Hippocampal formation (tissue), 2 donors: ENCODE data around the gene MAMDC4.
A peak's percentile ranks its signal among the peaks of the same experiment; 100 is the strongest.
"Not testable (repeated sequence)": the region's sequence is repeated elsewhere in the genome, so short reads cannot be mapped to it uniquely, and the experiment has no call there.

Experiments
- DNase-seq, 2 donors: peaks; one replicate each; lab custom pipeline; 2025; lab: John Stamatoyannopoulos, UW

The MAMDC4 gene

GRCh38 chr9:136862849-136863622, 10.9 kb downstream of the MAMDC4 start:
- no peak for DNase-seq

DNA sequence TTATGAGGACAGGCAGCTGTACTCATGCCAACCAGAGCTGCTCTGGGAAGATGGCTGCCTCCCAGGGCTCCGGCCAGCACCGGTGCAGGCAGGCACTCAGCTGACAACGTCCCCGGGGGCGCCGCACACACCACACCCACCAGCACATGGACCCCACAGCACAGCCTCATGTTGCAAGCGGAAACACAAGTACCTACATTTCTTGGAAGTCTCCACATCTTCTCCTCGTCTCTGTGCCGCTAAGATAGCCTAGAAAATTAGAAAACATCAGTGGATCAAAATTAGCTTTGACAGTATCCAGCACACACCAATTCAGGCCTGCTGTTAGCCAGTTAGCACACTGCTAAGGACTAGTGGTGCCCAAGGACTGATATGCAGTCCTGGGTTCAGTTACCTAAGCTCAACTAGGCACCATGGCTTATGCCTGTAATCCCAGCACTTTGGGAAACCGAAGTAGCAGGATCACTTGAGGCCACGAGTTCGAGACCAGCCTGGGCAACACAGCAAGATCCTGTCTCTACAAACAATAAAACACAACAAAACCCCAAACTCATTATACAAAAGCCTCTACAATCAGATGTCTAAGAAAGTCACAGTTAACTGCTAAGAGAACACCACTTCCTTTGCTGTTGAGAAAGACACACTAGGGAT, 11.6 kb downstream of the MAMDC4 start:
- DNase-seq, result no peak

- no peak for DNase-seq
Observed at GRCh38 chr9:136865041-136865767, 13.1 kb downstream of the MAMDC4 start.

DNA sequence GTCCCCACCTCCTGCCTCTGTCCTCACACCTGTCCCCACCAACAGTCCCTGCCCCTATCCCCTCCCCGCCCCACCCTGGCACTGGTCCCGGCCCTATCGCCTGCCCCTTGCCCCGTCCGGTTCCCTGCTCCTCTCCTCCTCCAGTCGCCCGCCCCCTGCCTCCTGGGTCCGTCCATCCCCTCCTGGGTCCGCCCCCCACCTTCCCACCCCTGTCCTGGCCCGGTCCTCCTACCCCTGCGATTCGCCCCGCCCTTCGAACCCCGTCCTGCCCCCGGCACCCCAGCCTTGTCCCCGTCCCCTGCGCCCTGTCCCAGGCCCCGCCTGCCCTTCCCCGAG, 13.6 kb downstream of the MAMDC4 start:
- no peak for DNase-seq

DNA sequence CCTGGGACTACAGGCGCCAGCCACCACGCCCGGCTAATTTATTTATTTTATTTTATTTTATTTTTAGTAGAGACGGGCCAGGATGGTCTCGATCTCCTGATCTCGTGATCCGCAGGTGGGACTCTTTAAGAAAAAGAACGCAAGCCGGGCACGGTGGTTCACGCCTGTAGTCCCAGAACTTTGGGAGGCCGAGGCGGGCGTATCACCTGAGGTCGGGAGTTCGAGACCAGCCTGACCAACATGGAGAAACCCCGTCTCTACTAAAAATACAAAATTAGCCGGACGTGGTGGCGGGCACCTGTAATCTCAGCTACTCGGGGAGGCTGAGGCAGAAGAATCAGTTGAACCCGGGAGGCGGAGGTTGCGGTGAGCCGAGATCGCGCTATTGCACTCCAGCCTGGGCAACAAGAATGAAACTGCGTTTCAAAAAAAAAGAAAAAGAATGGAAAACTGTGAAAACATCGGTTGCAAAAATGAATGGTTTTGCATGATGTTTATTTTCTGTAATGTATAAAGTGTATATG, 14.8 kb downstream of the MAMDC4 start:
- not testable (repeated sequence) for DNase-seq

DNA sequence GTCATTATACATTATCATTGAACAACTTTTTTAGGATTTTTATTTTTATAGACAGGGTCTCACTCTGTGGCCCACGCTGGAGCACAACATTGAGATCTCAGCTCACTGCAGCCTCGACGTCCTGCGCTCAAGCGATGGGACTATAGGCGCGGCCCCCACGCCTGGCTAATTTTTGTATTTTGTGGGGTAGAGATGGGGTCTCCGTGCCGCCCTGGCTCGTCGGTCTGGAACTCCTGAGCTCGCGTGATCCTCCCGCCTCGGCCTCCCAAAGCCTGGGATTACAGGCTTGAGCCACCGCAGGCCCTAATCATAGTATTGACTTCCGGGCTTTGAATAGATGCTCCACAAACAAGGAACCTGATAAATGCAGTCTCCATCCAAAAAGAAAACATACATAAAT, 15.3 kb downstream of the MAMDC4 start:
- no peak for DNase-seq

GRCh38 chr9:136867917-136868316, 15.8 kb downstream of the MAMDC4 start:
- no peak for DNase-seq

DNA sequence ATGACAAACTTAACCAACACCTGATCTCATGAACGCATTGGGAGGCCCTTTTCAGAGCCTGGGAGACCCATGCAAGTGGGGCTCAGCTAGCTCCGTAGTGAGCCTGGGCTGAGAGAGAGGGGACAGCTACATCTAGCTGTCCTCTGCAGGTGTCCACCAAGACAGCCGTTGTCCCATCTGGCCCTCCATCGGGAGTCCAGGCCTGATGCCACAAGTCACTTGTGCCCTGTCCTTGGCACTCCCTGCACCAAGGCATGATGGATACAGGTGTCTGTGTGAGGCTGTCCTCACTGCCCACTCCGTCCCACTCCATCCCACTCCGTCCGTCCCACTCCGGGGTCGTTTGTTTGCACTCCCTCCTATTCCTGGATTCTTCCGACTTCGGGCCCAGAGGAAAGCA, 16.5 kb downstream of the MAMDC4 start:
- no peak for DNase-seq

DNA sequence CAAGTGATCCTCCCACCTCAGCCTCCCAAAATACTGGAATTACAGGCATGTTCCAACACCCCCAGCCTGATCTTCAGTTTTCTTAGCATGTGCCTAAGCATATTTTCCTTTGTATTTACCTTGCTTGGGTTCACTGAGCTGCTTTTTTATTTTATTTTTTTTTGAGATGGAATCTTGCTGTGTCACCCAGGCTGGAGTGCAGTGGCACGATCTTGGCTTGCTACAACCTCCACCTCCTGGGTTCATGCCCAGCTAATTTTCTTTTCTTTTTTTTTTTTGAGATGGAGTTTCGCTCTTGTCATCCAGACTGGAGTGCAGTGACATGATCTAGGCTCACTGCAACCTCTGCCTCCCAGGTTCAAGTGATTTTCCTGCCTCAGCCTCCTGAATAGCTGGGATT, 17.5 kb downstream of the MAMDC4 start:
- not testable (repeated sequence) for DNase-seq

DNA sequence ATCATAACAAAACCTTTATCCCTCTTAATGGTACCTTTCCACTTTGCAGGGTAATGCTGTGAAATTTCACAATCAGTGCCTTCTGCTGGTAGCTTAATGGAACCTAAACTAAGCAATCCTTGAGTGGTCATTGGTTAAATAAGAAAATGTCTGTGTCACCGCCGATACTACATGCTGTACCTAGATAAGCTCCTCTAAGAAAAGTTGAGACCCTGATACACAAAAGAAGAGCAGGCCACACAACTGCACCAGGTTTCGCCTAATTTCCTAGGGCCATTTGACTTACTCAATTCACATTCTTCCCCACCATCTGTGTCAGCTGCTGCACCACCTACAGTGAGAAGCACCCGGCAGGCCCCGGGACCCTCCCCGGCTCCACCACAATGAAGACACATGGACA, 23.0 kb downstream of the MAMDC4 start:
- no peak for DNase-seq

GRCh38 chr9:136876476-136876875, 24.3 kb downstream of the MAMDC4 start:
- DNase-seq, result no peak

GRCh38 chr9:136880651-136881050, 28.5 kb downstream of the MAMDC4 start:
- no peak for DNase-seq

- peak in 1 of 2 donors; percentile 10 for DNase-seq
Observed at GRCh38 chr9:136881691-136882108, 29.6 kb downstream of the MAMDC4 start.

- DNase-seq, result no peak
Observed at GRCh38 chr9:136882109-136882946, 30.2 kb downstream of the MAMDC4 start.

GRCh38 chr9:136882947-136883283, 30.8 kb downstream of the MAMDC4 start:
- DNase-seq, result not testable (repeated sequence)

DNA sequence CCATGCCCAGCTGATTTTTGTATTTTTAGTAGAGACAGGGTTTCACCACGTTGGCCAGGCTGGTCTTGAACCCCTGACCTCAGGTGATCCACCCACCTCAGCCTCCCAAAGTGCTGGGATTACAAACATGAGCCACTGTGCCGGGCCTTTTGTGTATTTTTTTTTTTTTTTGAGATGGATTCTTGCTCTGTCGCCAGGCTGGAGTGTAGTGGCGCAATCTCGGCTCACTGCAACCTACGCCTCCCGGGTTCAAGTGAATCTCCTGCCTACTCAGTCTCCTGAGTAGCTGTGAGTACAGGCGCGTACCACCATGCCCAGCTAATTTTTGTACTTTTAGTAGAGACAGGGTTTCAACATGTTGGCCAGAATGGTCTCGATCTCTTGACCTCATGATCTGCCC, 31.5 kb downstream of the MAMDC4 start:
- DNase-seq, result not testable (repeated sequence)

- peak; percentile 93 to 95 for DNase-seq
Observed at GRCh38 chr9:136885950-136886578, 33.9 kb downstream of the MAMDC4 start, which contains the start of gene TRAF2. TSS of gene TRAF2 (plus strand) at chr9:136886516. CDS start at chr9:136898741, 12,225 bp downstream.

GRCh38 chr9:136886610-136887597, 34.8 kb downstream of the MAMDC4 start:
- DNase-seq, result peak in 1 of 2 donors; percentile 5

GRCh38 chr9:136888454-136888853, 36.3 kb downstream of the MAMDC4 start:
- DNase-seq, result no peak

GRCh38 chr9:136889858-136890257, 37.7 kb downstream of the MAMDC4 start:
- DNase-seq, result no peak
